Liver (tissue), 9 donors: ENCODE results near the gene DCUN1D2. TPM values are rescaled to one million over a fixed set of nuclear protein-coding genes. Genes with fewer than 3 reads are reported as not detected.

Experiments used
- DNase-seq: peaks from one replicate; pipeline ENCODE4 v3.0.0-alpha.2; 2017; ENCODE audit warnings: low spot score
- H3K27ac ChIP-seq, 2 donors: one replicate each; pipeline ENCODE4 v1.7.0; 2013; ENCODE audit warnings: inconsistent platforms in 2 of 2, low read length in 2 of 2, control low read depth in 1 of 2, low read depth in 1 of 2, mild to moderate bottlenecking in 1 of 2
- H3K27me3 ChIP-seq, 4 donors: one replicate each; pipeline versions ENCODE4 v1.6.1 to v1.7.0; 2013; ENCODE audit warnings: low read length in 3 of 4, inconsistent platforms in 1 of 4, mild to moderate bottlenecking in 1 of 4, moderate library complexity in 1 of 4; ENCODE audit not compliant: control insufficient read depth in 4 of 4, insufficient read depth in 4 of 4
- H3K36me3 ChIP-seq, 4 donors: one replicate each; pipeline versions ENCODE4 v1.6.1 to v1.7.0; 2013; ENCODE audit warnings: low read length in 3 of 4, mild to moderate bottlenecking in 3 of 4, low read depth in 1 of 4, moderate library complexity in 1 of 4; ENCODE audit not compliant: control insufficient read depth in 4 of 4, insufficient read depth in 3 of 4
- H3K4me1 ChIP-seq, 4 donors: one replicate each; pipeline versions ENCODE4 v1.6.1 to v1.7.0; 2013; ENCODE audit warnings: low read length in 3 of 4, mild to moderate bottlenecking in 3 of 4, moderate library complexity in 1 of 4; ENCODE audit not compliant: control insufficient read depth in 4 of 4, insufficient read depth in 4 of 4
- H3K4me3 ChIP-seq, 3 donors: one replicate each; pipeline versions ENCODE4 v1.6.1 to v1.7.0; 2013; ENCODE audit warnings: low read length in 3 of 3, control low read depth in 1 of 3, low read depth in 1 of 3, mild to moderate bottlenecking in 1 of 3
- H3K9ac ChIP-seq, 2 donors: one replicate each; pipeline ENCODE4 v1.7.0; 2013; ENCODE audit warnings: low read length in 2 of 2, mild to moderate bottlenecking in 2 of 2, moderate library complexity in 2 of 2, control low read depth in 1 of 2, low read depth in 1 of 2
- H3K9me3 ChIP-seq, 4 donors: one replicate each; pipeline versions ENCODE4 v1.6.1 to v1.7.0; 2013; ENCODE audit warnings: low read length in 3 of 4; ENCODE audit not compliant: control insufficient read depth in 4 of 4
- FOXA1 ChIP-seq: IDR thresholded peaks from 2 replicates; pipeline ENCODE4 v1.6.1; 2016; ENCODE audit warnings: antibody characterized with exemption
- FOXA2 ChIP-seq: IDR thresholded peaks from 2 replicates; pipeline ENCODE4 v1.6.1; 2016; ENCODE audit warnings: antibody characterized with exemption
- HNF4A ChIP-seq, 2 donors: conservative IDR thresholded peaks; 2 replicates each; pipeline ENCODE4 v1.6.1; 2016; ENCODE audit warnings: antibody characterized with exemption in 2 of 2, mild to moderate bottlenecking in 2 of 2
- HNF4G ChIP-seq: IDR thresholded peaks from 2 replicates; pipeline ENCODE4 v1.6.1; 2016; ENCODE audit warnings: antibody characterized with exemption
- JUND ChIP-seq, 2 donors: IDR thresholded peaks; 2 replicates each; pipeline ENCODE4 v1.6.1; 2016; ENCODE audit warnings: antibody characterized with exemption in 2 of 2
- RAD21 ChIP-seq, 2 donors: IDR thresholded peaks; 2 replicates each; pipeline ENCODE4 v1.6.1; 2016; ENCODE audit warnings: antibody characterized with exemption in 2 of 2, mild to moderate bottlenecking in 2 of 2
- RXRA ChIP-seq, 2 donors: IDR thresholded peaks; 2 replicates each; pipeline ENCODE4 v1.6.1; 2017 to 2018; ENCODE audit warnings: antibody characterized with exemption in 2 of 2, mild to moderate bottlenecking in 1 of 2
- YY1 ChIP-seq: IDR thresholded peaks from 2 replicates; pipeline ENCODE4 v1.6.1; 2016; ENCODE audit warnings: antibody characterized with exemption, mild to moderate bottlenecking
- WGBS: extraction: QIAGEN DNeasy Blood & Tissue Kit; methylation state at CpG from one replicate; pipeline ENCODE4 v1.1.7; 2013; 5-methylcytosine and 5-hydroxymethylcytosine counted together
- polyA plus RNA-seq, 2 donors: library from polyadenylated mRNA; stranded (reverse) in 1 of 2; unstranded in 1 of 2; fragments of 200-250 nt in 1 of 2; fragments of >200 nt in 1 of 2; fragmentation: Nextera tagmentation in 1 of 2; extraction: Ambion mirVana in 1 of 2; gene quantifications; one replicate each; pipeline versions ENCODE4 v1.2.1 to v1.2.3, GENCODE V29; 2013 to 2015
- total RNA-seq, 2 donors: library from RNA; depleted of rRNA; stranded (reverse); fragments of >200 nt; gene quantifications; one replicate each; pipeline ENCODE4 v1.2.3, GENCODE V29; 2014
- TF ChIP-seq, protein P1 (sequence below): IDR thresholded peaks from 2 replicates; pipeline ENCODE4 v1.6.1; 2016; ENCODE audit warnings: antibody characterized with exemption, mild to moderate bottlenecking
- TF ChIP-seq, protein P2 (sequence below): IDR thresholded peaks from 2 replicates; pipeline ENCODE4 v1.6.1; 2016; ENCODE audit warnings: antibody characterized with exemption
- TF ChIP-seq, protein P3 (sequence below): IDR thresholded peaks from 2 replicates; pipeline ENCODE4 v1.6.1; 2016; ENCODE audit warnings: antibody characterized with exemption
- TF ChIP-seq, protein P4 (sequence below): fragments of 150-350 bp; IDR thresholded peaks from 2 replicates; pipeline ENCODE4 v1.5.1; 2017; ENCODE audit warnings: improper control_type of control experiment, low read depth, low read length; ENCODE audit not compliant: missing input control
- donor health status: healthy.
- donor health status: healthy.
- donor health status: healthy.
- donor health status: healthy.
- donor health status: healthy.

Gene DCUN1D2
- total and polyA plus RNA-seq, 4 donors, result 4.0 to 13.1 (median 5.5) TPM

DNA sequence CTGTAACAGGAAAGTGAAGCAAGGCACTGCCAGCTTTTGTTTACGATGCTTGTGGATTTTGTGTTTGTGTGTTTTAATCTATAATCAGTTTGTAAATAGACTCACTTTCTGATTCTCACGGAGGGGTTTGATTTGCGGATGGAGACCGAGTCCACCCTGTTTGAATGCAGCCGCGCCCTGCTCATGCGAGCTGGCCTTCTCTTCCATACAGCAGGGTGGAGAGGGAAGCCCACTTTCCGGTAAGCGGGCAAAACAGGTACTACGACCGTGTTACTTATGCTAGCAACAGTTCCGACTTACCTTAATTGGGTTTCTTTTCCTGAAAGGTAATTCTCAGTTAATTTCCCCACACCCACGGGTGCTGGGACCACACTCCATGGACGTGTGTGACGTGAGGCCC lies 70.3 kb downstream of the DCUN1D2 start (continued):
- TF ChIP-seq FOXA1 (no peak), JUND (IDR thresholded peaks at IDR 0.05) (no peak)

DNA sequence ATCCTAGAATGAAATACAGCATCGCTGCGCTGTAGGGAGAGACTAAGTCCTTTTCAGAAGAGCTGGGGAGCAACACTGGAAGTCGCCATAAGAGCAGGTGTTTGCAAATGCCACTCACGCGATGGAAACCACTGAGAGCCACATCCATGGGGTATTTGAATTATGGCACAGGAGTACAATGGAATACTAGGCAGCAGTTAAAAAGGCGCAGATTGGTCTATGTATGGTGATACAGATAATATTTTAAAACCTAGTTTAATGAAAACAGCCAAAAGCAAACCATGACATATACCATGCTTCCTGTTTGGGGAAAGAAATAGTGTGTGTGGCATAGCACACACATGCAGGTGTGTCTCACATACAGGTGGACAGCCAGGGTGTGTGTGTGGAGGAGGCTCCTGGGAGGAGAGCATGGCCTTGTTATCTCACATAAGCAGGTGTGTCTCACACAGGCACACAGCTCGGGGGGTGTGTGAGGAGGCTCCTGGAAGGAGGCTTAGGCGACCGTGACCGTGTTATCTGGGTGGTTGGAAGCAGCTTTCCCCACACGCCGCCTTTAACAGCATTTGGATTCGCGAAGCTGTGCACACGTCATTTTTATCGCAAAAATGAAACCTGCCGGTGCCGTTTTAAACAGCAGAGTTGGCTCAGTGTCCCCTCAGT lies 70.8 kb downstream of the DCUN1D2 start:
- WGBS, result 97% methylated on average over 18 of the region's 18 CpGs
- Histone ChIP-seq H3K4me1 (no peaks in the 10 kb centered on the region), H3K4me3 (no peak overlapping the region), H3K36me3 (no peaks in the 10 kb centered on the region), H3K27me3 (no peaks in the 10 kb centered on the region), H3K9ac (no peak overlapping the region), H3K9me3 (no peaks in the 10 kb centered on the region), H3K27ac (no peak overlapping the region)
- DNase-seq, result no peak
- TF ChIP-seq RXRA (IDR thresholded peaks at IDR 0.05), result no peak
- TF ChIP-seq, protein P1, sequence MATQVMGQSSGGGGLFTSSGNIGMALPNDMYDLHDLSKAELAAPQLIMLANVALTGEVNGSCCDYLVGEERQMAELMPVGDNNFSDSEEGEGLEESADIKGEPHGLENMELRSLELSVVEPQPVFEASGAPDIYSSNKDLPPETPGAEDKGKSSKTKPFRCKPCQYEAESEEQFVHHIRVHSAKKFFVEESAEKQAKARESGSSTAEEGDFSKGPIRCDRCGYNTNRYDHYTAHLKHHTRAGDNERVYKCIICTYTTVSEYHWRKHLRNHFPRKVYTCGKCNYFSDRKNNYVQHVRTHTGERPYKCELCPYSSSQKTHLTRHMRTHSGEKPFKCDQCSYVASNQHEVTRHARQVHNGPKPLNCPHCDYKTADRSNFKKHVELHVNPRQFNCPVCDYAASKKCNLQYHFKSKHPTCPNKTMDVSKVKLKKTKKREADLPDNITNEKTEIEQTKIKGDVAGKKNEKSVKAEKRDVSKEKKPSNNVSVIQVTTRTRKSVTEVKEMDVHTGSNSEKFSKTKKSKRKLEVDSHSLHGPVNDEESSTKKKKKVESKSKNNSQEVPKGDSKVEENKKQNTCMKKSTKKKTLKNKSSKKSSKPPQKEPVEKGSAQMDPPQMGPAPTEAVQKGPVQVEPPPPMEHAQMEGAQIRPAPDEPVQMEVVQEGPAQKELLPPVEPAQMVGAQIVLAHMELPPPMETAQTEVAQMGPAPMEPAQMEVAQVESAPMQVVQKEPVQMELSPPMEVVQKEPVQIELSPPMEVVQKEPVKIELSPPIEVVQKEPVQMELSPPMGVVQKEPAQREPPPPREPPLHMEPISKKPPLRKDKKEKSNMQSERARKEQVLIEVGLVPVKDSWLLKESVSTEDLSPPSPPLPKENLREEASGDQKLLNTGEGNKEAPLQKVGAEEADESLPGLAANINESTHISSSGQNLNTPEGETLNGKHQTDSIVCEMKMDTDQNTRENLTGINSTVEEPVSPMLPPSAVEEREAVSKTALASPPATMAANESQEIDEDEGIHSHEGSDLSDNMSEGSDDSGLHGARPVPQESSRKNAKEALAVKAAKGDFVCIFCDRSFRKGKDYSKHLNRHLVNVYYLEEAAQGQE, result no peak

DNA sequence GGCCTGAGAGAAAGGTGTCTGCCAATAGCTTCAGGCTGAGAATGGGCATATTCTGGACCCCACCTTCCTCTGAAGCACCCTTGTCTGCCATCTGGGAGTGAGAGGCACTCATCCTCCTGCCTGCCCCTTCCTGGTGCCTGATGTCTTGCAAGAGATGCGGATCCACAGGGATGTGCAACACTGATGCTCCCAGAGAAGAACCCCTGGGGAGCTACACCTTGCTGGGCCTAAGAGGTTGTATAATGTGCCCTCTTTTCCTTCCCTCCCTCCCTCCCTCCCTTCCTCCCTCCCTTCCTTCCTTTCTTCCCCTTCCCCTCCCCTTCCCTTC lies 71.8 kb downstream of the DCUN1D2 start:
- H3K27ac ChIP-seq, result no peak overlapping the region
- WGBS, result 93% methylated on average over 1 of the region's 1 CpG
- no peaks in the 10 kb centered on the region for H3K36me3 ChIP-seq
- no peak overlapping the region for H3K4me3 ChIP-seq
- no peak overlapping the region for H3K9ac ChIP-seq
- TF ChIP-seq RAD21 (IDR thresholded peaks at IDR 0.05) (no peak), FOXA2 (no peak), HNF4G (no peak), HNF4A (conservative IDR thresholded peaks at IDR 0.05) (no peak), RXRA (IDR thresholded peaks at IDR 0.05) (no peak), YY1 (no peak)
- TF ChIP-seq, protein P2, sequence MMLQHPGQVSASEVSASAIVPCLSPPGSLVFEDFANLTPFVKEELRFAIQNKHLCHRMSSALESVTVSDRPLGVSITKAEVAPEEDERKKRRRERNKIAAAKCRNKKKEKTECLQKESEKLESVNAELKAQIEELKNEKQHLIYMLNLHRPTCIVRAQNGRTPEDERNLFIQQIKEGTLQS, result no peak
- TF ChIP-seq, protein P3, sequence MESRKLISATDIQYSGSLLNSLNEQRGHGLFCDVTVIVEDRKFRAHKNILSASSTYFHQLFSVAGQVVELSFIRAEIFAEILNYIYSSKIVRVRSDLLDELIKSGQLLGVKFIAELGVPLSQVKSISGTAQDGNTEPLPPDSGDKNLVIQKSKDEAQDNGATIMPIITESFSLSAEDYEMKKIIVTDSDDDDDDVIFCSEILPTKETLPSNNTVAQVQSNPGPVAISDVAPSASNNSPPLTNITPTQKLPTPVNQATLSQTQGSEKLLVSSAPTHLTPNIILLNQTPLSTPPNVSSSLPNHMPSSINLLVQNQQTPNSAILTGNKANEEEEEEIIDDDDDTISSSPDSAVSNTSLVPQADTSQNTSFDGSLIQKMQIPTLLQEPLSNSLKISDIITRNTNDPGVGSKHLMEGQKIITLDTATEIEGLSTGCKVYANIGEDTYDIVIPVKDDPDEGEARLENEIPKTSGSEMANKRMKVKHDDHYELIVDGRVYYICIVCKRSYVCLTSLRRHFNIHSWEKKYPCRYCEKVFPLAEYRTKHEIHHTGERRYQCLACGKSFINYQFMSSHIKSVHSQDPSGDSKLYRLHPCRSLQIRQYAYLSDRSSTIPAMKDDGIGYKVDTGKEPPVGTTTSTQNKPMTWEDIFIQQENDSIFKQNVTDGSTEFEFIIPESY, result no peak
- TF ChIP-seq, protein P4, sequence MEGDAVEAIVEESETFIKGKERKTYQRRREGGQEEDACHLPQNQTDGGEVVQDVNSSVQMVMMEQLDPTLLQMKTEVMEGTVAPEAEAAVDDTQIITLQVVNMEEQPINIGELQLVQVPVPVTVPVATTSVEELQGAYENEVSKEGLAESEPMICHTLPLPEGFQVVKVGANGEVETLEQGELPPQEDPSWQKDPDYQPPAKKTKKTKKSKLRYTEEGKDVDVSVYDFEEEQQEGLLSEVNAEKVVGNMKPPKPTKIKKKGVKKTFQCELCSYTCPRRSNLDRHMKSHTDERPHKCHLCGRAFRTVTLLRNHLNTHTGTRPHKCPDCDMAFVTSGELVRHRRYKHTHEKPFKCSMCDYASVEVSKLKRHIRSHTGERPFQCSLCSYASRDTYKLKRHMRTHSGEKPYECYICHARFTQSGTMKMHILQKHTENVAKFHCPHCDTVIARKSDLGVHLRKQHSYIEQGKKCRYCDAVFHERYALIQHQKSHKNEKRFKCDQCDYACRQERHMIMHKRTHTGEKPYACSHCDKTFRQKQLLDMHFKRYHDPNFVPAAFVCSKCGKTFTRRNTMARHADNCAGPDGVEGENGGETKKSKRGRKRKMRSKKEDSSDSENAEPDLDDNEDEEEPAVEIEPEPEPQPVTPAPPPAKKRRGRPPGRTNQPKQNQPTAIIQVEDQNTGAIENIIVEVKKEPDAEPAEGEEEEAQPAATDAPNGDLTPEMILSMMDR, result no peak
- H3K9me3 ChIP-seq, result no peaks in the 10 kb centered on the region
- H3K27me3 ChIP-seq, result no peaks in the 10 kb centered on the region
- DNase-seq, result no peak
- no peaks in the 10 kb centered on the region for H3K4me1 ChIP-seq
